ENCODE data around the gene RAPGEF3.

Gene RAPGEF3

GRCh38 chr12:47790676-47791350 lies 32.1 kb upstream of the RAPGEF3 start:
- Histone ChIP-seq H3K27ac (no peak overlapping the region), H3K4me3 (no peak overlapping the region)
- no peak for TF ChIP-seq CTCF (IDR thresholded peaks at IDR 0.05)
- DNase-seq (ENCODE audit: low spot score) = no peak

- no peak for DNase-seq (ENCODE audit: low spot score)
- H3K27ac ChIP-seq = no peak overlapping the region
- no peak overlapping the region for H3K4me3 ChIP-seq
- no peak for TF ChIP-seq CTCF (IDR thresholded peaks at IDR 0.05)
Measured at GRCh38 chr12:47789712-47790489, 31.2 kb upstream of the RAPGEF3 start.

GRCh38 chr12:47789141-47789540 lies 30.5 kb upstream of the RAPGEF3 start:
- no peak for TF ChIP-seq CTCF (IDR thresholded peaks at IDR 0.05)
- Histone ChIP-seq H3K4me3 (no peak overlapping the region), H3K27ac (no peak overlapping the region)
- DNase-seq (ENCODE audit: low spot score) = no peak

GRCh38 chr12:47787596-47788319 lies 29.1 kb upstream of the RAPGEF3 start:
- no peak for DNase-seq (ENCODE audit: low spot score)

GRCh38 chr12:47786662-47787280 lies 28.1 kb upstream of the RAPGEF3 start:
- Histone ChIP-seq H3K27ac (peak overlapping the region; percentile 32 to 75), H3K4me3 (no peak overlapping the region)
- TF ChIP-seq CTCF (IDR thresholded peaks at IDR 0.05) = no peak
- DNase-seq (ENCODE audit: low spot score) = no peak

More at GRCh38 chr12:47787596-47788319, 29.1 kb upstream of the RAPGEF3 start:
- Histone ChIP-seq H3K4me3 (no peak overlapping the region), H3K27ac (peak overlapping the region in 1 of 2 donors; percentile 75)
- TF ChIP-seq CTCF (IDR thresholded peaks at IDR 0.05) = no peak

GRCh38 chr12:47785887-47786661 lies 27.4 kb upstream of the RAPGEF3 start:
- H3K4me3 ChIP-seq = no peak overlapping the region
- H3K27ac ChIP-seq = peak overlapping the region; percentile 32 to 75
- DNase-seq (ENCODE audit: low spot score) = no peak
- no peak for TF ChIP-seq CTCF (IDR thresholded peaks at IDR 0.05)

All from coronary artery (tissue), 2 donors.